NAMALWA (cell line): ENCODE data around the gene ITPR2.

Experiments
- DNase-seq: peaks from one replicate; pipeline ENCODE4 v3.0.0-alpha.2; 2015; ENCODE audit warnings: low spot score

The ITPR2 gene

GRCh38 chr12:26384536-26384935, 448.5 kb downstream of the ITPR2 start:
- no peak for DNase-seq

DNA sequence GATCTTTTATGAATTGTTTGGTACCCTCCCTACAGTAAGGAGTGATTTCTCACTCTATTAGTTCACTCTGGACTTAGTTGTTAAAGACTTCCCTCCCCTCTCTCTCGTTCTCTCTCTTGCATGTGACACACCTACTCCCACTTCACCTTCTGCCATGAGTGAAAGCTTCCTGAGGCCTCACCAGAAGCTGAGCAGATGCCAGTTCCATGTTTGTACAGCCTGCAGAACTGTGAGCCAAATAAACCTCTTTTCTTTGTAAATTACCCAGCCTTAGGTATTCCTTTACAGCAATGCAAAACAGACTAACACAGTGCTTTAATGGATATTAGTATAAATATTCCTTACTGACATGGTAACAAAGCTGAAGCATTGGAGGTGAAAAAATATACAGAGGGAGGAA, 450.0 kb downstream of the ITPR2 start:
- DNase-seq = no peak

- no peak for DNase-seq
These were observed 452.1 kb downstream of the ITPR2 start for GRCh38 chr12:26380897-26381296.

DNA sequence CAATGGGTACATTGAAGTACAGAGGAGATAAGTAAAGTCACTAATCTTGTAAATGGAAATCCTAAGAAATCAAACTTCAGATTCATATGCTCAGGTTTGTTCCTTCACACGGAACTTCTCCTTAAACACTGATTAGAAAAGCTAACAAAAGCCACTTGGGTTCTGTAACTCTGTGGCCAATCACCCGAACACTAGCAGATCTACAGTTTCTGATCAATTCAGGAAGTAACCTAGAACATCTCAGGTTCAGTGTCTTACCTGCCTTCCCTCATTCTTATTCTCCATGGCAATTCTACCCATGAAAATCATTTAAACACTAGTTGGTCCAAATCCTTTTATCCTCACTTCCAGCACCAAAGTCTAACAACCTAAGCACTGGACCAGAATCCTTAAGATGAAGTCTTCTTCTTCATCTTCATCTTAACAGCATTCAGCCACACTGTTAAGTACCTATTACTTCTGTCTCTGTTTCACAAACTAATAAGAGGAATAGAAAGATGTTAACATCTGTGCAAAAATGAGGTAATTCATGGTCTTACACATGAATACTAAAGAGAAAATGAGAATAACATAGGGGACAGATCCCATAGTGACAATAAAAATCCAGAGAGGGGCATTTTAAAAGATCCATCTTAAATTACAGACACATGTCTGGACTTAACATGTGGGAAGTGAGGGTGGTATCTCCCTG, 453.1 kb downstream of the ITPR2 start:
- DNase-seq = no peak

DNA sequence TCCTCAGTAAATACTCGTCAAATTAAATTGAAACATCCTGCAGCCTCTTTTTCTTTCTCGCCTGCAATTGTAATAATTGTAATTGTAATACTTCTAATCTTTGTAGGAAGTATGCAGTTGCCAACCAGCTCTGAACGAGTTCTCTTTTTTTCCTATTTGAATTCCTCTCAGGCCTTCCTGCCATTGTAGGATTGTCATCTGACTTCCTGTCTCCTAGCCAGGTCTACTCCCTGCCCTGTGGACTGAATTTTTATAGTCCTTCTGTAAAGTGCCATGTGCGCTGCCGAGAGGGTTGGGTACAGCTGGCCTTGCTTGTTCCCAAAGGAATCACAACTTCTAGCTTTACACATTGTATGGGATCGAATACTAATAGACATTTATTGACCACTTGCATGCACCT, 454.3 kb downstream of the ITPR2 start:
- no peak for DNase-seq

- DNase-seq = no peak
These were observed 457.9 kb downstream of the ITPR2 start for GRCh38 chr12:26374934-26375680.

- DNase-seq = no peak
These were observed 459.1 kb downstream of the ITPR2 start for GRCh38 chr12:26373606-26374495.

- no peak for DNase-seq
These were observed 460.1 kb downstream of the ITPR2 start for GRCh38 chr12:26372866-26373265.

DNA sequence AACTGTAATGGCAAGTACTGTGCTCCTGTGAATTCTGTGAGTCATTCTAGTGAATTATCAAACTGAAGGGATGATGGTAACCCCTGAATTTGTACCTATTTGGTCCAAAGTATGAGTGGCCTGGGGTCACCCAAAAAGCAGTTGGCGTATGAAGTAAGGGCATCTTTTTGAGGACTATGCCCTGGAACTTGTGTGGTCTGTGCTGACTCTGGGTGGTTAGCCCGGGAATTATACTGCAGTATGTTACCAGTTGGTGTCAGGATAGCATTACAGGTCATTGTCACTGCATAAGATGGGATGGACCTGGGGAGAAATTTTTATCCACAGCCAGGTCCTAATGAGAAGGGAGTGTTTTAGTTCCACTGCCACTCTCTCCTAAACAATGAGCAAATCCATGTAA, 462.9 kb downstream of the ITPR2 start:
- DNase-seq = no peak

- no peak for DNase-seq
These were observed 463.4 kb downstream of the ITPR2 start for GRCh38 chr12:26369588-26369987.

DNA sequence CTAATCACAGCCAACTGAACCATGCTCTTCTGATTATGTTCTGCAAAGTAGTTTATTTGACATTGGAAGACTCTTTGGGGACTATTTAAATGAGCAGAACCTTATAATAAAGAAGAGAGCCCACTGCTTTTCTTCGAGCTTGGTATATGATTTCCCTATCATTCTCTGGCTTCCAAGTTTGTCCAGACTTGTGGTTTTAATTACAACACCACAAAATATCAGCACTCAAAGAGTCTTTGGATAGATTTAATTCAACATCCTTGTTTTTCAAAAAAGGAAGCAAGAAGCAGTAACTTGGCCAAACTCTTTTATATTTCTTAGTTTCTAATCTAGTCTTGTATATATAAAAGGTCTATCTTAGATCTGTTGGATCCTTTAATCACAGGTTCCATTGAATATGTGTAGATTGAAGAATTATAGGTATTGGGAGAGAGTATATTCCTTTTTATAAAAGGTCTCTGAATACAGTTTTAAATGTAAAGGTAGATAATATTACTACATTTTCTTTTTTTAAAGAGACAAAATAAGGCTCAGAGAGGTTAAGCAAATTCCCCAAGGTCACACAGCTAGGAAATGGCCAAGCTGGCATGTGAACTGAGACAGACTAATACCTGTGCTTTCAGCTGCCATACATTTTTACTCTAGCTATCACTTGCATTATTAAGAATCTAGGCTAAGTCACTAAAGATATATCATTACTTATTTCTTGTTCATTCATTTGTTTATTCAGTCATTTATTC, 464.8 kb downstream of the ITPR2 start:
- no peak for DNase-seq

GRCh38 chr12:26361964-26362363, 471.0 kb downstream of the ITPR2 start:
- no peak for DNase-seq

- no peak for DNase-seq
These were observed 472.9 kb downstream of the ITPR2 start for GRCh38 chr12:26360062-26360461.

DNA sequence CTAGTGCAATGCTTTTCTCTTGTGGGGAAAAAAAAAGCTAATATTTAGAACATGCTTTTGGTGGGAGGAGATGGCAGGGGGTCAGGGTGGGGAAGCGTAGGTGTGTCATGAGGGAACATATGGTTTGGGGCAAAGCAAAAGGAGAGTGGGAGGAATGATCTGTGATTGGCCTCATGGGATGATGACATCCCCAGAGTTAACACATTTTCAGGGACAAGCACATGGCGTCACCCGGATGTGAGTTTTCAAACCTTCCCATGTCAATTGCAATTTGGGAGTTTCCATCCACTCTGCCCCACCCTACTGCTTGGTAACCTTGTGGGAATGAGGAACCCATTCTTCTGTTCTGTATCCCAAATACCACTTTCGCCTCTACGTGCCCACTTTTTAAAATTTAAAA, 473.4 kb downstream of the ITPR2 start:
- no peak for DNase-seq

DNA sequence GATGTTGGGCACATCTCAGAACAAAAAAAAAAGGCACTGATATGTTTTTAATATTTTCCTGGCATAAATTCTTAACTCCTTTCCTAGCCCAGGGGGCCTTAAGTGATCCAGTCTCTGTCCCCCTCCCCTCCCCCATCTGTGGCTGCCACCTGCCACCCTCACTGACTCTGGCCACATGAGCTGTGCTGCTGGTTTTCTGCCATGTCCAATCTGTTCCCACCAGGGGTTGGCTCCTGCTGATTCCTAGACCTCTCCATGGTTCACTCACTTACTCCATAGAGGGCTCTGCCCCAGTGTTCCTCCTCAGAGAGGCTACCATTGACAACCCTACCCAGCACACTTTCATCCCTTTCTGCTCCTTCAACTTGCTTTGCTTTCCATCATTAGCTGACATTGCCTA, 474.3 kb downstream of the ITPR2 start:
- DNase-seq = no peak

DNA sequence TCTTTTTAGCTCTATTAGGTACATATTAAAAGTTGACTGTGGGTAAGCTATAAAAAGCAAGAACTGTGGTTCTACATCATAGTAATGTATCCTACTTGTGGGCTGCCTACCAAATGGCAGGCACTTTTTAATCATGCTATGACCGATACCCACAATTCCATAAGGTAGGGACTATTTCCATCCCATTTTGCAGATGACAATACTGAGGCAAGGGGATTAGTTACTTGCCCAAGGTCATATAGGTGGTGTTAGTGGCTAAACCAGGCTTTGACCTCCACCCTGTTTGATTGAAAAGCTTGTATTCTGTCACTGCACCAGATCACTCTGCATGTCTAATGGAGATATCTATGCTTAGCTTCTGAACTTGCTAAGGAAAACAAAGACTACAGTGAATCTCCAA, 485.7 kb downstream of the ITPR2 start:
- no peak for DNase-seq

GRCh38 chr12:26346736-26347135, 486.3 kb downstream of the ITPR2 start:
- no peak for DNase-seq

- DNase-seq = no peak
These were observed 487.5 kb downstream of the ITPR2 start for GRCh38 chr12:26345471-26346003.

DNA sequence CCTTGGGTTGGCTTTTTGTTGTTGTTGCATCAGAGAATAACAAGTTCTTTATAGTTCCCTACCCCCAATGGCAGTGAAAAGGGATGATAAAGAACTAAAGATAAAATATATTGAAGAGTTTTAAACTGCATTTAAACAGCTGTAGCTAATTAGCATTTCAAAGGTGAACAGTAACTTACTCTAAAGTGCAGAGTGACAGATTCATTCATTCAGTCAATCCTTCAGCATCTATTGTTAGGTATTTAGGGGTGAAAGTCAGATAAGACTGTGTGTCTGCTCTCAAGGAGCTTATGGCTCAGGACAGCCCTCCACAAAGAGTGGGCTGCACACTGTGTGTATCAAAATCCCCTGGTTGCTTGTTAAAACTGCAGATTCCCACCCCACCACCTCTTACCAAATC, 491.5 kb downstream of the ITPR2 start:
- no peak for DNase-seq

GRCh38 chr12:26340649-26341048, 492.3 kb downstream of the ITPR2 start:
- no peak for DNase-seq

DNA sequence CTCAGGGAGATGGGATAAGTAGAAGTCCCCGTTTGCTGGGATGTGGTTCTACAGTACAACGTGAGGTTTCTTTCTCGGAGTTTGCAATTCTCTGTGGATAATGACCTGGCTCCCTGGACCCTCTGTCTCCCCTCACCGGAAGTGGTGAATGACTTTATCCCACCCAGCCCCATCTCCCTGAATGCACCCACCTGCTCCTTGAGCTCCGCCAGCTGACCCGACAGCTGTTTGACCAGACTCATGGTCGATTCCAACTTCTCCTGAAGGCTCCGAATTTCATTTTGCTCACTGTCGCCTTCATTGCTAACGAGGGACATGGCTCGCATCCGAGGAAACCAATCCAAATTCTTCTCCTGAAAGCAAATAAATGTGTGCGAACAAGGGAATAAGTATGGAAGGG, 493.0 kb downstream of the ITPR2 start:
- no peak for DNase-seq
